Measurements from ENCODE around the gene EPN3.

Gene EPN3

GRCh38 chr17:50588391-50589049, 56.0 kb downstream of the EPN3 start:
- ChIA-PET POLR2A (interaction anchor here (0.9 kb wide), 1 partner anchor 9 kb away, joined by 3 read pairs; no protein-coding TSS in a partner anchor), CTCF (no interaction called here)
- TF ChIP-seq L3MBTL2 (conservative IDR thresholded peaks at IDR 0.05) = no peak
- no peak for TF ChIP-seq SUZ12 (IDR thresholded peaks at IDR 0.05)
- TF ChIP-seq ARNT (IDR thresholded peaks at IDR 0.05) = no peak
- no peak for TF ChIP-seq TARDBP (IDR thresholded peaks at IDR 0.05)
- no peak for TF ChIP-seq ZNF384 (IDR thresholded peaks at IDR 0.05)
- TF ChIP-seq PKNOX1 (IDR thresholded peaks at IDR 0.05) = no peak
- TF ChIP-seq BHLHE40 (IDR thresholded peaks at IDR 0.05; ENCODE audit: borderline replicate concordance) = no peak
- no peak for TF ChIP-seq FOXM1 (IDR thresholded peaks at IDR 0.05; ENCODE audit: borderline replicate concordance)
- no peak for TF ChIP-seq LEF1 (IDR thresholded peaks at IDR 0.05; ENCODE audit: borderline replicate concordance)
- no peak for TF ChIP-seq FOXA1 (IDR thresholded peaks at IDR 0.05)
- TF ChIP-seq SP1 (IDR thresholded peaks at IDR 0.05) = no peak
- TF ChIP-seq NFRKB (IDR thresholded peaks at IDR 0.05) = no peak
- DNase-seq (ENCODE audit: extremely low spot score) = no peak

- POLR2A ChIA-PET = interaction anchor here (0.9 kb wide), 1 partner anchor 10 kb away, joined by 3 read pairs; no protein-coding TSS in a partner anchor
- no peak for TF ChIP-seq ELF4 (IDR thresholded peaks at IDR 0.05)
- TF ChIP-seq ZNF384 (IDR thresholded peaks at IDR 0.05) = no peak
- no peak for TF ChIP-seq BHLHE40 (IDR thresholded peaks at IDR 0.05; ENCODE audit: borderline replicate concordance)
- TF ChIP-seq SUZ12 (IDR thresholded peaks at IDR 0.05) = no peak
- no peak for TF ChIP-seq SP1 (IDR thresholded peaks at IDR 0.05)
- TF ChIP-seq CTBP1 (IDR thresholded peaks at IDR 0.05; ENCODE audit: borderline replicate concordance) = no peak
- TF ChIP-seq FOXK2 (IDR thresholded peaks at IDR 0.05) = no peak
- no peak for DNase-seq (ENCODE audit: extremely low spot score)
- CTCF ChIA-PET = no interaction called here
Observed at GRCh38 chr17:50589095-50589705, 56.7 kb downstream of the EPN3 start.

- CTCF ChIA-PET = interaction anchor here (1.1 kb wide), 1 partner anchor 8 kb away, joined by 3 read pairs; no protein-coding TSS in a partner anchor
Observed at GRCh38 chr17:50590946-50591737, 58.6 kb downstream of the EPN3 start.

GRCh38 chr17:50593321-50593720, 60.8 kb downstream of the EPN3 start:
- CTCF ChIA-PET = no interaction called here
- TF ChIP-seq ELF4 (IDR thresholded peaks at IDR 0.05) (no peak), L3MBTL2 (conservative IDR thresholded peaks at IDR 0.05) (no peak), HDGF (IDR thresholded peaks at IDR 0.05; ENCODE audit: borderline replicate concordance) (no peak), TARDBP (IDR thresholded peaks at IDR 0.05) (no peak), CTBP1 (IDR thresholded peaks at IDR 0.05; ENCODE audit: borderline replicate concordance) (no peak), PKNOX1 (IDR thresholded peaks at IDR 0.05) (no peak), FOXA1 (IDR thresholded peaks at IDR 0.05) (no peak), ARNT (IDR thresholded peaks at IDR 0.05) (no peak), BHLHE40 (IDR thresholded peaks at IDR 0.05; ENCODE audit: borderline replicate concordance) (no peak), FOXK2 (IDR thresholded peaks at IDR 0.05) (no peak), ZNF384 (IDR thresholded peaks at IDR 0.05) (no peak), SUZ12 (IDR thresholded peaks at IDR 0.05) (no peak), FOXM1 (IDR thresholded peaks at IDR 0.05; ENCODE audit: borderline replicate concordance) (no peak)
- DNase-seq (ENCODE audit: extremely low spot score) = no peak
- POLR2A ChIA-PET = no interaction called here

More at GRCh38 chr17:50590946-50591737, 58.6 kb downstream of the EPN3 start:
- no peak for TF ChIP-seq ELF4 (IDR thresholded peaks at IDR 0.05)
- no peak for TF ChIP-seq SUZ12 (IDR thresholded peaks at IDR 0.05)
- no peak for TF ChIP-seq BHLHE40 (IDR thresholded peaks at IDR 0.05; ENCODE audit: borderline replicate concordance)
- no peak for TF ChIP-seq HDGF (IDR thresholded peaks at IDR 0.05; ENCODE audit: borderline replicate concordance)
- no peak for TF ChIP-seq NFRKB (IDR thresholded peaks at IDR 0.05)
- TF ChIP-seq TARDBP (IDR thresholded peaks at IDR 0.05) = no peak
- TF ChIP-seq FOXK2 (IDR thresholded peaks at IDR 0.05) = no peak
- no peak for TF ChIP-seq LEF1 (IDR thresholded peaks at IDR 0.05; ENCODE audit: borderline replicate concordance)
- no peak for TF ChIP-seq SP1 (IDR thresholded peaks at IDR 0.05)
- TF ChIP-seq L3MBTL2 (conservative IDR thresholded peaks at IDR 0.05) = no peak
- no peak for TF ChIP-seq FOXM1 (IDR thresholded peaks at IDR 0.05; ENCODE audit: borderline replicate concordance)
- TF ChIP-seq ARNT (IDR thresholded peaks at IDR 0.05) = no peak
- TF ChIP-seq ZNF384 (IDR thresholded peaks at IDR 0.05) = no peak
- POLR2A ChIA-PET = no interaction called here
- DNase-seq (ENCODE audit: extremely low spot score) = no peak

Data from HEK293T (cell line).